ENCODE results near the gene SPCS2.

GRCh38 chr11:75022759-75023396 is 73.8 kb downstream of the SPCS2 start:
- no peak for TF ChIP-seq SUZ12 (IDR thresholded peaks at IDR 0.05)
- no peak for TF ChIP-seq FOXM1 (IDR thresholded peaks at IDR 0.05; ENCODE audit: borderline replicate concordance)
- TF ChIP-seq SP1 (IDR thresholded peaks at IDR 0.05) = no peak
- no peak for TF ChIP-seq CTBP1 (IDR thresholded peaks at IDR 0.05; ENCODE audit: borderline replicate concordance)
- no peak for TF ChIP-seq PKNOX1 (IDR thresholded peaks at IDR 0.05)
- TF ChIP-seq BHLHE40 (IDR thresholded peaks at IDR 0.05; ENCODE audit: borderline replicate concordance) = no peak
- no peak for TF ChIP-seq ARNT (IDR thresholded peaks at IDR 0.05)
- TF ChIP-seq ZNF384 (IDR thresholded peaks at IDR 0.05) = no peak
- no peak for TF ChIP-seq FOXK2 (IDR thresholded peaks at IDR 0.05)
- no peak for TF ChIP-seq ELF4 (IDR thresholded peaks at IDR 0.05)
- TF ChIP-seq LEF1 (IDR thresholded peaks at IDR 0.05; ENCODE audit: borderline replicate concordance) = no peak

Measured in HEK293T (cell line).